Tibial nerve (tissue), 4 donors: ENCODE data around the gene NOL8. TPM values are rescaled to one million over a fixed set of nuclear protein-coding genes. Genes with fewer than 3 reads are reported as not detected.

Experiments used
- DNase-seq, 2 donors: peaks; one replicate each; pipeline ENCODE4 v3.0.0-alpha.2; 2019; ENCODE audit warnings: low spot score in 2 of 2
- H3K27ac ChIP-seq, 4 donors: fragments of 200-600 bp; sonication (generic) in 3 of 4; one replicate each; pipeline ENCODE4 v1.5.1; 2017 to 2019; ENCODE audit warnings: mild to moderate bottlenecking in 1 of 4
- H3K27me3 ChIP-seq, 2 donors: fragments of 200-600 bp; sonication (generic) in 1 of 2; one replicate each; pipeline versions ENCODE4 v1.5.1 to v1.6.0; 2017 to 2019
- H3K36me3 ChIP-seq, 3 donors: fragments of 200-600 bp; sonication (generic); one replicate each; pipeline ENCODE4 v1.5.1; 2018 to 2019
- H3K4me1 ChIP-seq, 4 donors: fragments of 200-600 bp; sonication (generic) in 3 of 4; one replicate each; pipeline ENCODE4 v1.5.1; 2017 to 2019
- H3K4me3 ChIP-seq, 4 donors: fragments of 200-600 bp; sonication (generic) in 3 of 4; one replicate each; pipeline ENCODE4 v1.5.1; 2017 to 2019; ENCODE audit warnings: mild to moderate bottlenecking in 1 of 4, moderate library complexity in 1 of 4
- H3K9me3 ChIP-seq, 4 donors: fragments of 200-600 bp; sonication (generic) in 3 of 4; one replicate each; pipeline ENCODE4 v1.5.1; 2017 to 2019
- CTCF ChIP-seq, 5 experiments: fragments of 200-600 bp in 3 of 5; fragments of 450-650 bp in 2 of 5; sonication (generic) in 3 of 5; IDR thresholded peaks; one replicate each; pipeline ENCODE4 v1.5.1; 2016 to 2019; ENCODE audit warnings: antibody characterized with exemption in 5 of 5, mild to moderate bottlenecking in 3 of 5, moderate library complexity in 2 of 5
- EP300 ChIP-seq, 2 donors: sonication (generic); formaldehyde crosslinking; IDR thresholded peaks; one replicate each; pipeline ENCODE4 v1.6.1; 2017; ENCODE audit warnings: antibody characterized with exemption in 2 of 2, mild to moderate bottlenecking in 1 of 2
- POLR2A ChIP-seq, 2 donors: fragments of 450-650 bp; IDR thresholded peaks; one replicate each; pipeline ENCODE4 v1.6.1; 2017; ENCODE audit warnings: antibody characterized with exemption in 2 of 2, mild to moderate bottlenecking in 2 of 2, moderate library complexity in 2 of 2
- WGBS, 2 donors: methylation state at CpG; one replicate each; pipeline ENCODE4 v1.1.5; 2018; 5-methylcytosine and 5-hydroxymethylcytosine counted together
- total RNA-seq, 4 donors: library from RNA; depleted of rRNA; stranded (reverse); fragments of >200 nt; gene quantifications; one replicate each; pipeline ENCODE4 v1.1.0, GENCODE V29; 2016

Gene NOL8
- total RNA-seq, 4 donors from 2014 or later = 25.1 to 45.6 (median 31.4) TPM

DNA sequence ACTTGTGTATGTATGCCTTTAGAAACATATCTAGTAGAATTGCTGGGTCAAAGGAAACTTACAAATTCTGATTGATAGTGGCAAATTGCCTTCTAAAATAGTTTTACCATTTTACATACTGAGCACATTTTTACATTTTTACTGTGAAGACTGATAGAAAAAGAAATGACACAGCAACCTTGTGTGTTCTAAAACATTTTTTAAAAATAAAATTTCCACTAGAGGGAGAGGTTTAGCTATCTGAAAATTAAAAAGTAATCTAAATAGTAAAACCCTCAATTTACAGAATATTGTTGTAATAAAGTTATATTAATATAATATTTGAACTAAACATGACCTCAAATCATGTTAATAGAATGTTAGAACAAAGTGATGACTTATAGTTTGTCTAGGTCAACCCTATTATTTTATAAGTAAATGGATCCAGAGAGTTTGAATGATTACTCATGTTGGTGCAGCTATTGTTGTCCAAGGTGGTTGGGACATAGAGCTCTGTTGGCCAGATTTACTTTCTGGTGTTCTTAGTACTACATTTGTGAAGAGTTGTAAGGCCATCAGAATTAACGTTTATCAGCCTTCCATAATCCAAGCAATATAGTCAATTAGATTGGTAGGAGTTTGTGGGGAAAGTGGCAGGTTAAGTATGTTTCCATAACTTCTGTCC lies 17.8 kb upstream of the NOL8 start:
- TF ChIP-seq EP300 (IDR thresholded peaks at IDR 0.05) (no peak), CTCF (IDR thresholded peaks at IDR 0.05) (peak in 3 of 5 experiments; percentile 18 to 49 (median 35)), POLR2A (IDR thresholded peaks at IDR 0.05) (no peak)
- no peaks in the 10 kb centered on the region for H3K27me3 ChIP-seq
- H3K4me1 ChIP-seq = no peaks in the 10 kb centered on the region
- WGBS, 2 donors = 70 to 82% methylated on average over 1 of the region's 1 CpG
- peak overlapping the region in 1 of 4 donors; percentile 8 for H3K27ac ChIP-seq
- peaks cover 0 to 36% (median 0%) of the 10 kb centered on the region in 3 donors for H3K36me3 ChIP-seq
- no peaks in the 10 kb centered on the region for H3K9me3 ChIP-seq
- no peak for DNase-seq
- no peak overlapping the region for H3K4me3 ChIP-seq

DNA sequence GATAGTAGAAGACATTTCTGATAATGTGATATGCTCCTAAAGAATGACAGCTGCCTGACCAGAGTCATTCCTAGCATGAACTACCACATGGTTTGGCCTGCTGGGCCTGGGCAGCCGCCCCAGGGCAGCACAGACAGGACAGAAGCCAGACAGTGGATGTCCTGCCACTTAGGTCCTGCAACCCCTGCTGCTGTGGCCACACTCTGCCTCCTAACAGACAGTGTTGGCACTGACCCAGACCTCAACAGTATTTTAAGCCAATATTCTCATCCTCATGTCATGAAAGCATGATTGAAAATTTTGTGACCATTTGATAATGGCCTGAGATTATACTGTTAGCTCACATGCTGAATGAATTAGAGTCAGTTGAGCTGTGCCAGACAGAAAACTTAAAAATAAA lies 16.4 kb upstream of the NOL8 start:
- Histone ChIP-seq H3K27ac (no peak overlapping the region), H3K9me3 (no peaks in the 10 kb centered on the region), H3K4me3 (no peak overlapping the region), H3K27me3 (no peaks in the 10 kb centered on the region), H3K36me3 (peaks cover 0 to 42% (median 0%) of the 10 kb centered on the region in 3 donors), H3K4me1 (no peaks in the 10 kb centered on the region)
- TF ChIP-seq EP300 (IDR thresholded peaks at IDR 0.05) (no peak), POLR2A (IDR thresholded peaks at IDR 0.05) (no peak), CTCF (IDR thresholded peaks at IDR 0.05) (no peak)
- WGBS, 2 donors = 67 to 86% methylated on average over 1 of the region's 1 CpG
- no peak for DNase-seq

DNA sequence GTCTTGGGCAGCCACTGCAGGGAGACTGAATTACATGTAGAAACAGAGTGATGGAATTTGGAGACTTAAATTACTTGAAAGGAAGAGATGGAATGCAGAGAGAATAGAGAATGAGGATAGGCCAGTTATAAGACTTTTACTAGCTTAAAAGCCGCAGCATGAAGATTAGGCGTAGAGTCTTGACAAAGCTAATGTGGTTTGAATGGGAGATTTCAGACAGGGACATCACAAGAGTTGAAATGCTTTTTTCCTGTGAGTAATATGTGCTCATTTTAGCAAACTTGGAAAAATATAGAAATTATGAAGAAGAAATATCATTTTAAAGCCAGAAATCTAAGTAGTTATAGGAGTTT lies 8.1 kb upstream of the NOL8 start:
- H3K27ac ChIP-seq = no peak overlapping the region
- WGBS, 2 donors = 75 to 79% methylated on average over 2 of the region's 2 CpGs
- no peak overlapping the region for H3K4me3 ChIP-seq
- TF ChIP-seq EP300 (IDR thresholded peaks at IDR 0.05) (no peak), POLR2A (IDR thresholded peaks at IDR 0.05) (no peak)
- H3K27me3 ChIP-seq = no peaks in the 10 kb centered on the region
- H3K36me3 ChIP-seq = peaks cover 0 to 14% (median 0%) of the 10 kb centered on the region in 3 donors
- no peak for DNase-seq
- no peaks in the 10 kb centered on the region for H3K9me3 ChIP-seq
- peaks cover 0 to 3% (median 0%) of the 10 kb centered on the region in 4 donors for H3K4me1 ChIP-seq

DNA sequence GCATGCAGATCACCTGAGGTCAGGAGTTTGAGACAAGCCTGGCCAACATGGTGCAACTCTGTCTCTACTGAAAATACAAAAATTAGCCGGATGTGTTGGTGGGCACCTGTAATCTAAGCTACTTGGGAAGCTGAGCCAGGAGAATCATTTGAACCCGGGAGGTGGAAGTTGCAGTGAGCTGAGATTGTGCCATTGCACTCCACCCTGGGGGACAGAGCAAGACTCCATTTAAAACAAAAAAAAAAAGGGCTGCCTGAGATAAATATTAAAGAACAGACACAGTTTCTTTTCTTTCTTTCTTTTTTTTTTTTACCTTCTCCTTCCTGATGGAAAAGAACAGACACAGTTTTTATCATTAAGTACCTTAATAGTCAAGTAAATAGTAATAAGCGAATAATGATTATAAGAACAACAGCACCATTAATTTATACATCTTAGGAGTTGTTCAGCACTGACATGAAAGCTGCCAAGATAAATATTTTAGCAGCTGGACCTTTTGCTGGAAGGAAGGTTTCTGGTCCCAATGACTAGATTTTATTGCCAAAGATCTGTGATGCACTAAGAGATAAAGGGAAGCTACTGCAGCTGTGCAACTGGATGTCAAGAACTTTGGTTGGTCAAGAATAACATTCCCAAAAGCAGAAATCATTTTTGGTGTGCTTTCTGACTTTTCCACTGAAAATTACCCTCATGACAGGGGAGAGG lies 7.6 kb upstream of the NOL8 start:
- no peaks in the 10 kb centered on the region for H3K27me3 ChIP-seq
- peaks cover 0 to 8% (median 0%) of the 10 kb centered on the region in 3 donors for H3K36me3 ChIP-seq
- H3K9me3 ChIP-seq = no peaks in the 10 kb centered on the region
- DNase-seq = no peak
- no peak for TF ChIP-seq CTCF (IDR thresholded peaks at IDR 0.05)
- 67 to 72% methylated on average over 3 of the region's 3 CpGs for WGBS, 2 donors
- no peak overlapping the region for H3K4me3 ChIP-seq
- H3K4me1 ChIP-seq = peaks cover 0 to 3% (median 0%) of the 10 kb centered on the region in 4 donors
- no peak overlapping the region for H3K27ac ChIP-seq

DNA sequence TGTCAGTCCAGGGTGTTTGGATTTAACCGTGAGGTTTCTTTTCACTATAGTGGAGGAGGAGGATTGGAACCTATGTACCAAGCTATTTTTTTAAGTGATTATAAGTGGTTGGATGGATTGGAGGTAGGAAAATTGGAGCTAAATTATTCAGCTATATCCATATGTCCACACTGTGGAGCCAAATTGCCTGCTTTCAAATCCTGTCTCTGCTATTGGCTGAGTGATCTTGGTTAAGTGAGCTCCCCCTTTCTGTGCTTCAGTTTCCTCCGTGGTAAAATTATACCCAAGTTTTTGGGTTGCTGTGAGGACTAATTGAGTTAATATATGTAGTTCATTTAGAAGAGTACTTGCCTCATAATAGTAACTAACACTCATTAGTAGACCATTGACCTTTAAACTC lies 3.1 kb upstream of the NOL8 start:
- H3K9me3 ChIP-seq = no peaks in the 10 kb centered on the region
- DNase-seq = no peak
- no peaks in the 10 kb centered on the region for H3K27me3 ChIP-seq
- 34 to 37% methylated on average over 2 of the region's 2 CpGs for WGBS, 2 donors
- H3K4me3 ChIP-seq = no peak overlapping the region
- H3K36me3 ChIP-seq = no peaks in the 10 kb centered on the region
- H3K4me1 ChIP-seq = peaks cover 0 to 33% (median 17%) of the 10 kb centered on the region in 4 donors
- no peak overlapping the region for H3K27ac ChIP-seq
- no peak for TF ChIP-seq EP300 (IDR thresholded peaks at IDR 0.05)
- no peak for TF ChIP-seq CTCF (IDR thresholded peaks at IDR 0.05)
- TF ChIP-seq POLR2A (IDR thresholded peaks at IDR 0.05) = no peak
